Astrocyte (in vitro differentiated cells and primary cell): Measurements from ENCODE around the gene CACNA1E.

ENCODE experiments used
- EZH2 ChIP-seq: IDR thresholded peaks from 2 replicates; pipeline ENCODE4 v1.6.1; 2012; ENCODE audit warnings: mild to moderate bottlenecking, low read length, inconsistent platforms; ENCODE audit not compliant: insufficient read depth
- TF ChIP-seq, protein P1 (sequence below): IDR thresholded peaks from 2 replicates; pipeline ENCODE4 v1.5.1; 2011; ENCODE audit warnings: low read depth, mild to moderate bottlenecking, inconsistent platforms, low read length, moderate library complexity; ENCODE audit not compliant: insufficient read depth

DNA sequence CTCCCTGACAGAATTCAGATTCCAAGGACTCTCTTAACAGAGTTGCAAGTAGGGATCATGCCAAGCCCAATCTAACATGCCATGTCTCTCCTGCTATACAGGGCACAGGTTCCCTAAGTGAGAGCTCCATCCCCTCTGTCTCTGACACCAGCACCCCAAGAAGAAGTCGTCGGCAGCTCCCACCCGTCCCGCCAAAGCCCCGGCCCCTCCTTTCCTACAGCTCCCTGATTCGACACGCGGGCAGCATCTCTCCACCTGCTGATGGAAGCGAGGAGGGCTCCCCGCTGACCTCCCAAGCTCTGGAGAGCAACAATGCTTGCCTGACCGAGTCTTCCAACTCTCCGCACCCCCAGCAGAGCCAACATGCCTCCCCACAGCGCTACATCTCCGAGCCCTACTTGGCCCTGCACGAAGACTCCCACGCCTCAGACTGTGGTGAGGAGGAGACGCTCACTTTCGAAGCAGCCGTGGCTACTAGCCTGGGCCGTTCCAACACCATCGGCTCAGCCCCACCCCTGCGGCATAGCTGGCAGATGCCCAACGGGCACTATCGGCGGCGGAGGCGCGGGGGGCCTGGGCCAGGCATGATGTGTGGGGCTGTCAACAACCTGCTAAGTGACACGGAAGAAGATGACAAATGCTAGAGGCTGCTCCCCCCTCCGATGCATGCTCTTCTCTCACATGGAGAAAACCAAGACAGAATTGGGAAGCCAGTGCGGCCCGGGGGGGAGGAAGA, 315.0 kb downstream of the CACNA1E start:
- TF ChIP-seq, protein P1, sequence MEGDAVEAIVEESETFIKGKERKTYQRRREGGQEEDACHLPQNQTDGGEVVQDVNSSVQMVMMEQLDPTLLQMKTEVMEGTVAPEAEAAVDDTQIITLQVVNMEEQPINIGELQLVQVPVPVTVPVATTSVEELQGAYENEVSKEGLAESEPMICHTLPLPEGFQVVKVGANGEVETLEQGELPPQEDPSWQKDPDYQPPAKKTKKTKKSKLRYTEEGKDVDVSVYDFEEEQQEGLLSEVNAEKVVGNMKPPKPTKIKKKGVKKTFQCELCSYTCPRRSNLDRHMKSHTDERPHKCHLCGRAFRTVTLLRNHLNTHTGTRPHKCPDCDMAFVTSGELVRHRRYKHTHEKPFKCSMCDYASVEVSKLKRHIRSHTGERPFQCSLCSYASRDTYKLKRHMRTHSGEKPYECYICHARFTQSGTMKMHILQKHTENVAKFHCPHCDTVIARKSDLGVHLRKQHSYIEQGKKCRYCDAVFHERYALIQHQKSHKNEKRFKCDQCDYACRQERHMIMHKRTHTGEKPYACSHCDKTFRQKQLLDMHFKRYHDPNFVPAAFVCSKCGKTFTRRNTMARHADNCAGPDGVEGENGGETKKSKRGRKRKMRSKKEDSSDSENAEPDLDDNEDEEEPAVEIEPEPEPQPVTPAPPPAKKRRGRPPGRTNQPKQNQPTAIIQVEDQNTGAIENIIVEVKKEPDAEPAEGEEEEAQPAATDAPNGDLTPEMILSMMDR = no peak
- TF ChIP-seq EZH2 = no peak
